ENCODE results near the gene MYO15A. TPM values are rescaled to one million over a fixed set of nuclear protein-coding genes. Genes with fewer than 3 reads are reported as not detected.

Gene MYO15A
- total and polyA plus RNA-seq, 9 donors = 1.5 to 5.4 (median 3.2) TPM

DNA sequence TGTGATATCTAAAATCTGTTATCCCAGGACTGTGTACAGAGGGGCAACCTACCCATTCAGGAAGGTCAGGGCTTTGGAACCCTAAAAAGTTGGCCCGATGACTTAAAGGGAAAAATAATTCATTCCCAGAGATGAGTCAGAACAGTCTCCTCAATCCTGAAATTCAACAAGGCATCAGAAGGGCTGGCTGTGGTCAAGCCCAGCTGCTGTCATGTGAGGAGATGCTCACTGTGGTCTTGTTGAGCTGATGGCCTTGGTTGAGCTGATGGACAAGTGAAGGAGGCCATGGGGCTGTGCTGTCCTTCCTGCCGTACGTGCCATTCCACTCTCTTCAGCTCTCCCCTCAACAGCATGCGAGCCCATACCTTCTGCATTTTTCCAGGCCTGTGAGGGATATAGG, 41.7 kb upstream of the MYO15A start:
- intact Hi-C loops (cut with DNase I) = loop anchor here in 1 of 4 donors (2.0 kb wide), 1 partner anchor 34 kb away; no protein-coding TSS in a partner anchor
- no peak for DNase-seq
- WGBS, 3 donors = 94 to 97% (median 94%) methylated on average over 4 of the region's 4 CpGs
- H3K27ac ChIP-seq = no peak overlapping the region
- H3K4me3 ChIP-seq = no peak overlapping the region
- TF ChIP-seq EP300 (IDR thresholded peaks at IDR 0.05) (no peak), POLR2A (IDR thresholded peaks at IDR 0.05) (no peak)
- TF ChIP-seq, protein P1, sequence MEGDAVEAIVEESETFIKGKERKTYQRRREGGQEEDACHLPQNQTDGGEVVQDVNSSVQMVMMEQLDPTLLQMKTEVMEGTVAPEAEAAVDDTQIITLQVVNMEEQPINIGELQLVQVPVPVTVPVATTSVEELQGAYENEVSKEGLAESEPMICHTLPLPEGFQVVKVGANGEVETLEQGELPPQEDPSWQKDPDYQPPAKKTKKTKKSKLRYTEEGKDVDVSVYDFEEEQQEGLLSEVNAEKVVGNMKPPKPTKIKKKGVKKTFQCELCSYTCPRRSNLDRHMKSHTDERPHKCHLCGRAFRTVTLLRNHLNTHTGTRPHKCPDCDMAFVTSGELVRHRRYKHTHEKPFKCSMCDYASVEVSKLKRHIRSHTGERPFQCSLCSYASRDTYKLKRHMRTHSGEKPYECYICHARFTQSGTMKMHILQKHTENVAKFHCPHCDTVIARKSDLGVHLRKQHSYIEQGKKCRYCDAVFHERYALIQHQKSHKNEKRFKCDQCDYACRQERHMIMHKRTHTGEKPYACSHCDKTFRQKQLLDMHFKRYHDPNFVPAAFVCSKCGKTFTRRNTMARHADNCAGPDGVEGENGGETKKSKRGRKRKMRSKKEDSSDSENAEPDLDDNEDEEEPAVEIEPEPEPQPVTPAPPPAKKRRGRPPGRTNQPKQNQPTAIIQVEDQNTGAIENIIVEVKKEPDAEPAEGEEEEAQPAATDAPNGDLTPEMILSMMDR (IDR thresholded peaks at IDR 0.05) = no peak
- no peaks in the 10 kb centered on the region for H3K9me3 ChIP-seq
- no peaks in the 10 kb centered on the region for H3K27me3 ChIP-seq
- H3K36me3 ChIP-seq = no peaks in the 10 kb centered on the region
- H3K4me1 ChIP-seq (ENCODE audit: insufficient read depth) = no peaks in the 10 kb centered on the region

DNA sequence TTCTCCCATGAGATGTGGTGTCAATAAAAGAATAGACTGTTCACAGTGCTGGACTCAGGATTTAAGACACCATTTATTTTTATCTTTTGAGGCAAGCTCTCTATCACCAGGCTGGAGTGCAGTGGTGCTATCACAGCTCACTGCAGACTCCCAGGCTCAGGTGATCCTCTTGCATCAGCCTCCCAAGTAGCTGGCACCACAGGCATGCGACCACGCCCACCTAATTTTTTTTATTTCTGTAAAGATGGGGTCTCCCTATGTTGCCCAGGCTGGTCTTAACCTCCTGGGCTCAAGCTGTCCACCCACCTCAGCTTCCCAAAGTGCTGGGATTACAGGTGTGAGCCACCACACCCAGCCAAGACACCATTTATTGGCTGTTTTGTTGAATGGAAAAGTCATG, 39.5 kb upstream of the MYO15A start:
- Histone ChIP-seq H3K27ac (no peak overlapping the region), H3K4me1 (ENCODE audit: insufficient read depth) (no peaks in the 10 kb centered on the region), H3K4me3 (no peak overlapping the region), H3K36me3 (no peaks in the 10 kb centered on the region), H3K9me3 (no peaks in the 10 kb centered on the region), H3K27me3 (no peaks in the 10 kb centered on the region)
- TF ChIP-seq POLR2A (IDR thresholded peaks at IDR 0.05) (no peak), EP300 (IDR thresholded peaks at IDR 0.05) (no peak)
- TF ChIP-seq, protein P1 (IDR thresholded peaks at IDR 0.05) = no peak
- no peak for DNase-seq
- WGBS, 3 donors = 96 to 100% (median 98%) methylated on average over 2 of the region's 2 CpGs
- intact Hi-C loops (cut with DNase I) = no loop called here

DNA sequence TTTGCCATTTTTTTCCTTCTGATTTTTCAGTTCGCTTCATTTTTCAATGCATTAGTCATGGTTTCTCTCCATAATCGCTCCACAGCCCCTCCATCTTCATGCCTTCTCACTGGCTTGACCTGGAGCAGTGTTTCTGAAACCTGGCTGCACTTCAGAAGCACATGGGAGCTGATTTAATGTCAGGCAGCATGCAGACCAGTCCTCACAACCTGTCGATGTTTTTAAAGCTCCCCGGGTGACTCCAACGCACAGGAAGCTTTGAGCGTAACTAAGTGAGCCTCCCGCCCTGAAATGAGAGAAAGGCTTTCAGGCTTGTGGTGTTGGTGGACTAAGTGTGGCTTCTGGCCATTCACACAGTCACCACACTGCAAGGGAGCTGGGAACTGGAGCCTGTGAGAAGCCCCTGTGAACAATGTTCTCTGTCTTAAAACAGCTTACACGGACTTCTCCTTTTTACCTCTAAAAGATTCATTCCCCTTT, 37.7 kb upstream of the MYO15A start:
- no peak overlapping the region for H3K27ac ChIP-seq
- no peak overlapping the region for H3K4me3 ChIP-seq
- 1 to 2% (median 1%) methylated on average over 8 of the region's 8 CpGs for WGBS, 3 donors
- intact Hi-C loops (cut with DNase I) = no loop called here
- no peaks in the 10 kb centered on the region for H3K4me1 ChIP-seq (ENCODE audit: insufficient read depth)
- H3K27me3 ChIP-seq = no peaks in the 10 kb centered on the region
- H3K9me3 ChIP-seq = no peaks in the 10 kb centered on the region
- no peak for TF ChIP-seq EP300 (IDR thresholded peaks at IDR 0.05)
- TF ChIP-seq, protein P1 (IDR thresholded peaks at IDR 0.05) = no peak
- TF ChIP-seq POLR2A (IDR thresholded peaks at IDR 0.05) = no peak
- peak in 1 of 5 donors; percentile 13 for DNase-seq
- no peaks in the 10 kb centered on the region for H3K36me3 ChIP-seq

DNA sequence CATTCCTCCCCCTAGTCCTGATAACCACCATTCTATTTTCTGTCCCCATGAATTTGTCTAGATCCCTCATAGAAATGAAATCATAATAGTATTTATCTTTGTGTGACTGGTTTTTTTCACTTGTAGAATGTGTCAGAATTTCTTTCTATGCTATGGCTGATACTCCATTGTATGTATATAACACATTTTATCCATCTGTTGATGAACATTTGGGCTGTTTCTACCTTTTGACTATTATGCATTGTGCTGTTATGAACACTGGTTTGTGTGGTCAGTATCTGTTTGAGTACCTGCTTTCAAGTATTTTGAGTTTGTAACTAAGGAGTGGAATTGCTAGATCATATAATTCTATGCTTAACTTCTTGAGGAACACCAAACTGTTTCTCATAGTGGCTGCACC, 36.8 kb upstream of the MYO15A start:
- H3K4me3 ChIP-seq = no peak overlapping the region
- H3K27ac ChIP-seq = no peak overlapping the region
- H3K4me1 ChIP-seq (ENCODE audit: insufficient read depth) = no peaks in the 10 kb centered on the region
- no peaks in the 10 kb centered on the region for H3K27me3 ChIP-seq
- TF ChIP-seq, protein P1 (IDR thresholded peaks at IDR 0.05) = no peak
- TF ChIP-seq POLR2A (IDR thresholded peaks at IDR 0.05) = no peak
- TF ChIP-seq EP300 (IDR thresholded peaks at IDR 0.05) = no peak
- H3K36me3 ChIP-seq = no peaks in the 10 kb centered on the region
- no peak for DNase-seq
- H3K9me3 ChIP-seq = no peaks in the 10 kb centered on the region
- intact Hi-C loops (cut with DNase I) = no loop called here
